Measurements from ENCODE around the gene ZNF511.
A peak's percentile ranks its signal among the peaks of the same experiment; 100 is the strongest.

ZNF511 gene

GRCh38 chr10:133353988-133354605 lies 45.4 kb downstream of the ZNF511 start:
- DNase-seq (ENCODE audit: low read depth): no peak

GRCh38 chr10:133354672-133355240 lies 46.0 kb downstream of the ZNF511 start:
- DNase-seq (ENCODE audit: low read depth): no peak

- DNase-seq (ENCODE audit: low read depth): no peak
Measured at GRCh38 chr10:133355266-133355665, 46.6 kb downstream of the ZNF511 start.

- DNase-seq (ENCODE audit: low read depth): no peak
Measured at GRCh38 chr10:133355991-133356390, 47.3 kb downstream of the ZNF511 start.

DNA sequence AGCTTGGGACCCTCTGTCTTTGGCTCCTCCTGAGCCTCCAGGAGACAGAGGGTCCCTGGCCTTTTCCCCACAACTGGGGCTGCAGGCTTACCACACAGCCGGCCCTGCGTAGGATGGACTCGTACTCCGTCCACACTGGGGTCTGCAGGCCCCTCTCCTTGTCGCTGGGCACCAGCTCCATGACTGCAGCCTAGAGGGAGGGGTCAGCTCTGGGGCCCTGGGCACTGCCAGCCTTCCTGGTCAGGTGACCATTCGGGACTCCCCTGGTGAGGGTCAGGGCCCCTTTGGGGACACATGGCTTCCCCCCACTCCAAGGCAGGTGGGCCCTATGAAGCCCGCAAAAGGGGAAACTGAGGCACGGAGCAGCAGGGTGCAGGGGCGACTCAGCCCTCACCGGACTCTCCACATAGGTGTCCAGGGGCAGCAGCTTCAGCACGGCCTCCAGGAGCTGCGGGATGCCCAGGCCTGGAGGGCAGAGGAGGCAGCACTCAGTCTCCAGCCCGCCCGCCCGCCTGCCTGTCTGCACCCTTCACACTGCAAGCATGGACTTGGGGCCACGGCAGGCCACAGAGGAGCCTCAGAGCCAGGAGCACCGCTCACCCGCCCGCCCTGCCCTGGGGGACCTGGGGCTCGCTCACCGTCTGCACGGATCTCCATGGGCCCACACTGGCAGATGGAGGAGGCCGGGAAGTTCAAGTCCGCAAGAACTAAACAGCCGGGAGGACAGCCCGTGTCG lies 48.0 kb downstream of the ZNF511 start:
- DNase-seq (ENCODE audit: low read depth): no peak

GRCh38 chr10:133357285-133358161 lies 48.8 kb downstream of the ZNF511 start, which contains the start of gene FUOM:
Gene FUOM, minus strand, starts transcription at chr10:133358019. Its CDS starts 12 bp downstream, at chr10:133358007.
- peak; percentile 59 for DNase-seq (ENCODE audit: low read depth)

DNA sequence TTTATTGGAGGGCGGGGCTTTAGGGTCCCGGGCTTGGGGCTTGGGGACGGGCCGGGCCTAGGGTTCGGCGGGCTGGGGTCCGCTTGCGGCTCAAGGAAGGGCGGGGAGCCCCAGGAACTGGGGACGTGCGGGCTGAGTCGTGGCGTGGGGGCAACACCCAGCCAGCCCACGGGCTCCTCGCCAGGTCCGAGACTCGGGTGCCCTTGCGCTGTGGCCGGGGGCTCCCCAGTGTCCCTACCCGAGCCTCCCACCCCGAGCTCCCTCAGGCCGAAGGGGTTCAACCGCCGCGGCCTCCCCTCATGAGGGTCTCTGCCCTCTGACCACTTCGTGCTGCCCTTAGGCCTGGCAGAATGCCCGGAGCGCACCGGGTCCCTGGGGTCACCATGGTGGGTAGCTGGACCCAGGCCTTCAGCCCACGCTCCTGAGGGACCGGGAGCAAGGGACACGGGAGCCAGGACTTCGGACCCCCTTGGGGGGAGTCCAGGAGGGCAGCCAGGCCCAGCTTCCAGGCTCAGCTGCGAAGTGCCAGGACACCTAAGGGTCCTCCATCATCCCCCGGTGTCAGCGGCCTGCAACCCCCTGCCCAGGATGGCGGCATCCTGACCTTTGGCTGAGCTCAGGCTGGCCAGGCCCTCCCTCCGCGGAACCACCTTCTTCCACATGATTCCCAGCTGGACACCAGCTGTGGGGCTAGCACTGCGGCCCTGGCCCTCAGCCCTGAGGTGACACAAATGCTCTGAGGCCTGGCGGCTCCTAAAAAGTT lies 49.6 kb downstream of the ZNF511 start:
- DNase-seq (ENCODE audit: low read depth): no peak

DNA sequence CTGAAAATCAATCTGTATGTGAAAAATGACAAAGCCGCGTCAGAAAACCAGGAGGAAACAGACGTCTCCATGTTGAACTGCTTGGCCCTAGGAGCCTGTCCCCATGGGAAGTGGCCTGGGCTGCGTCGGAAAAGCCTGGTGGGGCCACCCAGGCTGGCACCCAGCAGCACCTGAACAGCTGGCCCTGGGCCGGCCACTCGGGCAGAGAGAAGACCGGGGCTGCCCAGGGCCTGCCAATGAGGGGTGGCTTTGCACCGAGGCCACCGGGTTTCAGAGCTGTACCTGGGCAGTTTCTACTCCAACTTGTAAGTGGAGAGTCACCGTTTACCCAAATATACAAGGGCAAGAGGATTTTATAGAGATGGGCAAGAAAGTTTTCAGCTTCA lies 50.2 kb downstream of the ZNF511 start:
- no peak for DNase-seq (ENCODE audit: low read depth)

- DNase-seq (ENCODE audit: low read depth): no peak
Measured at GRCh38 chr10:133359554-133359971, 50.8 kb downstream of the ZNF511 start.

DNA sequence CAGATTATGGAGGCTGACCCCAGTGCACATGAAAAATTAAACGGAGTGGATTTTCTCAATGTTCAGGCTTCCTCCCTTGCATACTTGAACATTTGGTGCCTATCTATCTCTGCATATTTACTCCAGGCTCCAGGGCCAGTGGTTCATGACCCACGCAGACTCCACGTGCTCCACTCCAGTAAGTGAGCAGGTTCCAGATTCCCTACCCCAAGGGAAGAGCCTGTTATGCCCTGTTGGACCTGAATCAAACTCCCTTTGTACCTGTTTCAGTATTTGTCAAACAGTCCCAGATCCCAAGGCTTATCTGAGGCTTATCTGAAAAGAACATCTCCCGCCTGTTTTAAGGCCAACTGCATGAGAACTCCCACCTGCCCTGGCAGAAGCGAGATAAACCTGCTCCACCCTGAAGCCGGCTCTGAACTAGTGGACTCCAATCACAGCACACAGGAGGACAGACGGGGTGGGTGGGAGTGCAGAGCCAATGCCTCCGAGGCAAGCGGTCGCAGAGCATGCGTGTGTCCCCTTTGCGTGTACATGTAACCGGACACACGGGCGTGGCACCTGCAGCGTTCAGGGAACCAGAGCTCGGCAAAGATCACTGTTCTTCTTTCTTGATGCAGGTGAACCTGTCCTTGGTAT lies 51.4 kb downstream of the ZNF511 start:
- no peak for DNase-seq (ENCODE audit: low read depth)

DNA sequence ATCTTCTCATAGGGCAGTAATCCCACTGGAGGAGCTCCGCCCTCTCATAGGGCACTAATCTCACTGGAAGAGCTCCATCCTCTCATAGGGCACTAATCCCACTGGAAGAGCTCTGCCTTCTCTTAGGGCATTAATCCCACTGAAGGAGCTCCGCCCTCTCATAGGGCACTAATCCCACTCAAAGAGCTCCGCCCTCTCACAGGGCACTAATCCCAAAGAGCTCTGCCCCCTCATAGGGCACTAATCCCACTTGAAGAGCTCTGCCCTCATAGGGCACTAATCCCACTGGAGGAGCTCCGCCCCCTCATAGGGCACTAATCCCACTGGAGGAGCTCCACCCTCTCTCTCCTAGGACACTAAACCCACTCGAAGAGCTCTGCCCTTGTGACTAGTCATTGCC lies 52.5 kb downstream of the ZNF511 start:
- DNase-seq (ENCODE audit: low read depth): no peak

DNA sequence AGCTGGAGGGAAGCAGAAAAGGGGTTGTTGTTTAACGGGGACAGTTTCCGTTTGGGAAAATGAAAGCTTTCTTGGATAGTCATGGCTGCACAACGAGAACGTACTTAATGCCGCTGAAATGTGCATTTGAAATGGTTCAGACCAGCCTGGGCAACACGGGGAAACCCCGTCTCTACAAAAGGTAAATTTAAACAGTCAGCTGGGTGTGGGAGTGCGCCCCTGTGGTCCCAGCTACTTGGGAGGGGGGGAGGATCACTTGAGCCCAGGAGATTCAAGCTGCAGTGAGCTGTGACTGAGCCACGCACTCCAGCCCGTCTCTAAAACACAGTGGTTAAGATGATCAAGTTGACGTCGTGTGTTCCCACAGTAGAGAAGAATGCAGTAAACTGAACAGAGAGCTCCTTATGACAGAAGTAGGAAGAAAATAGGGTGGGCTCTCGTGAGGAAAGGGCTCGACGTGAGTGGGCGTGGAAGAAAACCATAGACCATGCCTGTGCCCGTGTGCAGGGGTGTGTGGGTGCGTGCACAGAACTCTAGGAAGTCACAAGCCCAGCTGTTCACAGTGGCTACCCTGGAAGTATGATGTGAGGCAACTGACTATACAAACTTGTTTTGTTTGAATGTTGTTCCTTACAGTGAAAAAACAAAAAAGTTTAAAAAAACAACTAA lies 53.2 kb downstream of the ZNF511 start:
- DNase-seq (ENCODE audit: low read depth): no peak

All from stimulated activated CD8-positive, alpha-beta memory T cell treated with anti-CD3 and anti-CD28 coated beads, Interleukin-12 subunit alpha, Interleukin-12 subunit beta, amount 100 ng/mL, for 4 hours (primary cell).